HUES64 (cell line): Measurements from ENCODE around the gene DIAPH2.
A peak's percentile ranks its signal among the peaks of the same experiment; 100 is the strongest.

Source experiments
- H3K27ac ChIP-seq: 2 replicates; pipeline ENCODE4 v1.7.0; 2013; ENCODE audit warnings: low read depth, low read length, inconsistent platforms
- H3K27me3 ChIP-seq: 2 replicates; pipeline ENCODE4 v1.6.1; 2013; ENCODE audit warnings: mild to moderate bottlenecking, low read length; ENCODE audit not compliant: insufficient read depth
- H3K36me3 ChIP-seq: 2 replicates; pipeline ENCODE4 v1.6.1; 2013; ENCODE audit warnings: mild to moderate bottlenecking, low read length; ENCODE audit not compliant: insufficient read depth
- H3K4me1 ChIP-seq: 2 replicates; pipeline ENCODE4 v1.6.1; 2013; ENCODE audit warnings: mild to moderate bottlenecking, low read length, moderate library complexity; ENCODE audit not compliant: insufficient read depth
- H3K4me3 ChIP-seq: 2 replicates; pipeline ENCODE4 v1.5.1; 2013; ENCODE audit warnings: mild to moderate bottlenecking, low read length, moderate library complexity
- H3K9ac ChIP-seq: 2 replicates; pipeline ENCODE4 v1.6.1; 2013; ENCODE audit warnings: mild to moderate bottlenecking, low read depth, low read length
- H3K9me3 ChIP-seq: 2 replicates; pipeline ENCODE4 v1.6.1; 2013; ENCODE audit warnings: low read depth, low read length; ENCODE audit not compliant: insufficient read depth
- WGBS: fragments of 150-250, 120-280 bp; methylation state at CpG from one replicate; pipeline ENCODE4 v1.1.7; 2013; ENCODE audit warnings: missing lambda C conversion rate; 5-methylcytosine and 5-hydroxymethylcytosine counted together

Gene DIAPH2

DNA sequence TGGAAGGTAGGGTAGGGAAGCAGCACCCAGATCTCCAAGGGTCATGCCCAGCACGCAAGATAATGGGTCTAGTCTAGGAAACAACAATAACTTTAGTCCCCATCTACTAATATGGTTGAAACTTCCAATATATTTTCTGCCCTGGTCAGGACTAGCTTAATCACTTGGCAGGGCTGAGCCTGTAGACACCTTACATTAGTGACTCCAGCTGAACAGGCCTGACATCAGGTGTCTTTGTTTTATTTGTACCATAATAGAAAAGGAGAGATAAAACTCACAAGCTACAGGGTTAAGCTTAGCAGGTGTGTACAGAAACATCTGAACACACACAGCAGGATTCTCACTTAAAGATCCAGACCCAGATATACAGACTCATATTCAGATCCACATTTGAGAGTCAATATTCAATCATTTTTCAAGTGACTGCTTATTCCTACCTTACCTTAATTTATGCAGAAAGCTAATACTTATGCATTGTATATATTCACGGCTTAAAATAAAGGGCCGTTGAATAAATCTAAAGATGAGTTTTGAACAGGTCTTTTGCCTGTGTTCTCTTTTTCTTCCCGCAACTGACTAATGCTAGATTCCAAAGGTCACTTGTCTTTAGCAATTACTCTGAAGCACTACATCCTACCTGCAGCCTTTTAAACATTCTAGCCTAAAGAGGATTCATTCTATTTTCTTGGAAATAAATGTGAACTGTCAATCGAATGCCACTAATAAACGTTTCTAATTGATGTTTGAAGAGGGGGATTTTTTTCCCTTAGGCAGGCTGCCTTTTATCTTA lies 944.4 kb downstream of the DIAPH2 start:
- Histone ChIP-seq H3K27me3 (no peaks in the 10 kb centered on the region), H3K4me1 (peaks cover 3% of the 10 kb centered on the region; the same call in 1 of the 2 replicates), H3K36me3 (no peaks in the 10 kb centered on the region), H3K9me3 (no peaks in the 10 kb centered on the region), H3K4me3 (no peak overlapping the region), H3K9ac (no peak overlapping the region), H3K27ac (no peak overlapping the region)
- WGBS = 92% methylated on average over 6 of the region's 6 CpGs

DNA sequence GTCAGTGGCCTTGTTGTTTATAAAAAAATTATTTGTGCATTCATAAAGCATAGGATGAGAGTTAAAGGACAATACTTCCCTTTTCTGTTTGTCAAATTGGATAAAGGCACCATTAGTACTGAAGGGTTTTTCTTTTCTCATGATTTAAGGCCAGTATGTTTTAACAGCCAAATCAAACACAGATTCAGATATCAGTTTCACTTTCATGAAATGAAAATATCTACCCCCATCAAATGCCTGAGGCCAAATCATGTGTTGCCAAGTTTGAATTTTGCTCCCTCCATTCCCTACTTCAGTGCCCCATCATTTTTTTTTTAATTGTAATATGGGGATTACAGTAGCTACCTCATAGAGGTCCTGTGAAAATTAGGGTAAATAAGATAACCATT lies 944.9 kb downstream of the DIAPH2 start:
- Histone ChIP-seq H3K9ac (no peak overlapping the region), H3K4me3 (no peak overlapping the region), H3K9me3 (no peaks in the 10 kb centered on the region), H3K27me3 (no peaks in the 10 kb centered on the region), H3K4me1 (peaks cover 3% of the 10 kb centered on the region; the same call in 1 of the 2 replicates), H3K36me3 (no peaks in the 10 kb centered on the region), H3K27ac (no peak overlapping the region)

DNA sequence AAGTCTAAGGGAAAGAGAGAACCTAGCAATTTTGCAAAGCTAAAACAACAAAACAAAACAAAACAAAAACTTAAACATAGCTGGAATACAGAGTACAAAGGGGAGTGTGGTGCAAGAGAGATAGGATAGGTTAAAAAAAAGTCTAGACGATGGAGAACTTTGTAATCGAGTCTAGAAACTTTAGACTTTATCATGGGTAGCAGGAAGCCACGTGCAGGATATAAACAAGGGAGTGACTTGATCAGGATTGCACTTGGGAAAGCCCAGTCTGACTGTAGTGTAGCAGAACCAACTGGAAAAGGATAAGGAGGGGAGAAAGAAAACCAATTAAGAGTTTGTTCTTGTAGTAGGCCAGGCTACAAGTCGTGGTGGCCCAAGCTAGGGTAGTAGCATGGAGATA lies 949.2 kb downstream of the DIAPH2 start:
- no peaks in the 10 kb centered on the region for H3K27me3 ChIP-seq
- peaks cover 18% of the 10 kb centered on the region for H3K4me1 ChIP-seq
- 88% methylated on average over 4 of the region's 4 CpGs for WGBS
- no peaks in the 10 kb centered on the region for H3K36me3 ChIP-seq
- no peak overlapping the region for H3K27ac ChIP-seq
- H3K9ac ChIP-seq = no peak overlapping the region
- no peak overlapping the region for H3K4me3 ChIP-seq
- no peaks in the 10 kb centered on the region for H3K9me3 ChIP-seq

GRCh38 chrX:97636473-97637140 lies 952.0 kb downstream of the DIAPH2 start:
- no peak overlapping the region for H3K9ac ChIP-seq
- H3K36me3 ChIP-seq = no peaks in the 10 kb centered on the region
- 84% methylated on average over 4 of the region's 5 CpGs for whole genome bisulfite sequencing
- peaks cover 31% of the 10 kb centered on the region for H3K4me1 ChIP-seq
- H3K27ac ChIP-seq = no peak overlapping the region
- no peaks in the 10 kb centered on the region for H3K27me3 ChIP-seq
- H3K4me3 ChIP-seq = no peak overlapping the region
- no peaks in the 10 kb centered on the region for H3K9me3 ChIP-seq

DNA sequence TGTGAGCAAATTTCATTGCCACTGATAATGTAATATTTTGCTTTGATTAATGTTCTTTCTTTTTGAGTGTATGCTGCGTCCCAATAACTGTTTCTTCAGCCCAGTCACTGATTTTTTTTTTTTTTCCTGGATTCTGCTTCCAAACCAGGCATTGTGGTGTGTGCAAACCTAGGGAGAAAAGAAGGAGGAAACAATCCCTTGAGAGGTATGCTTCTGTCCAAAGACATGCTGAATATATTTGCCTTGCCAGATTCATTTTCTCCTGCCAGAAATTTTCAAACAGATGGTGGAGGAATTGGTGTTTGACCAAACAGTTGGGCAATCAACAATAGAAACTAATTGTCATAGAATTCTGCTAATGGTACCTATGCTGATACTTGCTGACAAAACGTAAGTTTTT lies 952.6 kb downstream of the DIAPH2 start:
- Histone ChIP-seq H3K27ac (no peak overlapping the region), H3K9me3 (no peaks in the 10 kb centered on the region), H3K4me1 (peaks cover 31% of the 10 kb centered on the region), H3K9ac (no peak overlapping the region), H3K27me3 (no peaks in the 10 kb centered on the region), H3K36me3 (no peaks in the 10 kb centered on the region), H3K4me3 (no peak overlapping the region)
- WGBS = 83% methylated on average over 1 of the region's 2 CpGs

DNA sequence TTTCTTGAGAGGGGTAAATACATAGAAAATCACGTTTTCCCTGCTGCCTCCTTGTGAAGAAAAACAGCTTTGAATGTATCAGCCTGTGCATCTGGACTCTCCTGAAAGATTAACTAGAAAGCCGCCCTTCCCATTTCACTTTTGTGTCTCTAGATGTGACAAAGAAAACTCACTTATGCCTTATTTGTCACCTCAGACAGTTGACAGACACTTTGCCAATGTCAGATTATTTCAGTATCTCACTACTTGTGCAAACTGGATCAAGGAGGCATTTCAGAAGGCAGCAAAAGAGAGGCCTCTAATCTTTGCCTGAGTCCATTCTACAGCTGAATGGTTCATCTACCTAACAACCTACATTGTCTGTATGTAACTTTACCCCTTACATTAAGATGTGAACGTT lies 954.0 kb downstream of the DIAPH2 start:
- no peak overlapping the region for H3K9ac ChIP-seq
- H3K27ac ChIP-seq = no peak overlapping the region; the same call in 1 of the 2 replicates
- 57% methylated on average over 2 of the region's 3 CpGs for WGBS
- no peak overlapping the region for H3K4me3 ChIP-seq
- no peaks in the 10 kb centered on the region for H3K9me3 ChIP-seq
- no peaks in the 10 kb centered on the region for H3K36me3 ChIP-seq
- H3K27me3 ChIP-seq = no peaks in the 10 kb centered on the region
- peaks cover 28% of the 10 kb centered on the region for H3K4me1 ChIP-seq

- peaks cover 28% of the 10 kb centered on the region for H3K4me1 ChIP-seq
- H3K27ac ChIP-seq = peak overlapping the region; percentile 59
- no peaks in the 10 kb centered on the region for H3K9me3 ChIP-seq
- WGBS = 6% methylated on average over 5 of the region's 5 CpGs
- no peaks in the 10 kb centered on the region for H3K27me3 ChIP-seq
- H3K36me3 ChIP-seq = no peaks in the 10 kb centered on the region
- no peak overlapping the region for H3K9ac ChIP-seq
- no peak overlapping the region for H3K4me3 ChIP-seq
These were observed 954.9 kb downstream of the DIAPH2 start for GRCh38 chrX:97639526-97639925.
